GM18507 (cell line): Measurements from ENCODE around the gene CLK1.
"Not testable (repeated sequence)": the region's sequence is repeated elsewhere in the genome, so short reads cannot be mapped to it uniquely, and the experiment has no call there.

ENCODE experiments used
- DNase-seq: peaks from one replicate; pipeline ENCODE4 v3.0.0; 2011; ENCODE audit warnings: low read depth; ENCODE audit not compliant: insufficient read length; ENCODE audit errors: extremely low spot score
- FAIRE-seq: peaks from 2 replicates; lab custom pipeline; 2011; peaks lifted over from hg19 to GRCh38; lab: Jason Lieb, UNC

CLK1 gene

DNA sequence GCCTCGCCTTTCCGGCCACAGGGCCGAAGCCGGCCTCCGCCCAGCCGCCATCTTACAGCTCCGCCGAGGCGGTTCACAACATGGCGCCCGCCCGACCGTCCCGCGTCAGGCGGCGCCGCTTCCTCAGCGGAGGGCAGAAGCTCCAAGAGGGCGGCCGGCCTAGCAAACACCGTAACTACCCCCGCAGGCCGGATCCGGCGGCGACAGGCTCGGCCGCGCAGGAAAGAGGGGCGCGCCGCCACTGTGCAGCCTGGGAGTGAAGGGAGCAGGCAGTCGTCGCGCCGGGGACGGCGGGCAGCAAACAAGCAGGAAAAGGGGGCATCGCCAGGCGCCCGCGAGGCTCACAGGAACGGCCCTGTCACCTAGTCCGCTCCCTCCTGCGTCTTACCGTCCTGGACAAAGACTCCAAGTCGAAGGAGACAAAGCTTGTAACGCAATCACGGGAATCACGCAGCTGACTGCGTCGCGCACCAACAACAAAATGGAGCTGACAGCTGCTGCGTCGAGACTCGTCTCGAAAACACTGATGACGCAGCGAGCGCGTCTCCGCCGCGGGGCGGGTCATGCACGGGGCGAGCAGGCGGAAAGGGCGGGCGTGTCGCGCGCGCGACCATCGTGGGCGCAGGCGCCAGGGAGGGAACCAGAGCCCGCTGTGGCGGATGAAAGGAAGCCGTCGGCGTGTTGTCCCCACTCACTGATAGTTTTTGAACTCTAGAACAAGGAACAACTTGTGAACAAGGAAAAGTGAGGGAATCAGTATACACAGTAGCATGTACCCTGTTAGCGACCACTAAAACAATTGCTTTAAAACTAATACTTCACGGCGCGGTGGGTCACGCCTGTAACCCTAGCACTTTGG lies at the start of gene CLK1:
TSS of gene CLK1 (minus strand) at position 483 of the 859 bp plus-strand sequence. CDS start 2,796 bp downstream, outside the sequence.
- FAIRE-seq, result peak; percentile 91
- peak; percentile 85 for DNase-seq

DNA sequence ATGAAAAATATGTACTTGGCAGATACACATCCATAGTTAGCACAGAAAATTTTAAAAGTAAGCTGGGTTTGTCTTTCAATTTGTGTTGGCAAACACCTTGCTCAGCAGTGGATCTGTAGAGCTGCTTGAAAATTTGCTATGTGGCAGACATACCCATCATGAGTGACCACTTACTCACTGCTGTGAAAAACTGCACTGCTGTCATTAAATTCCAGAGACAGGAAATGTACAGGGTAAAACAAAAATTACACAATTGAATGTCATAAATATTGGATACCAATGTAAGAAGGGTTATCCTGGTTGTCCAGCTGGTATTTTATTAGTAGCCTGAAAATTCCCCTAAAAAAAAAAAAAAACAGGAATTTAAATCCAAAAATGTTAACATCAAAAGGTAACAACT lies 49.2 kb upstream of the CLK1 start:
- DNase-seq (no peak), FAIRE-seq (no peak)

DNA sequence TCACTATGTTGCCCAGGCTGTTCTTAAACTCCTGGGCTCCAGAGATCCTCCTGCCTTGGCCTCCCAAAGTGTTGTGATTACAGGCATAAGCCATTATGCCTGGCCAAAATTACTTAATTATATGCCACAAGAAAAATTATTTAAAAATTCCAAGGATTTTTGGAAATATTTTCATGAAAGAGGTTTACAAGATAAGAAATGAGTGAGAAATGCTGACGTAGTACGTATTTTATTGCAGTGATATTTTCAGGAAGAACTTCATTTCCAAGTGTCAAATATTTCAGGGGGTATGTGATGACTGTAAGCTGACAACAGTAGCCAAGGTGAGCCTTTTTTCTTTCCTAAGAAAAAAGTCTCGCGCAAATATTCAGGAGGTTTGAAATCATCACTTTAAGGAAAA lies 45.5 kb upstream of the CLK1 start:
- no peak for DNase-seq
- FAIRE-seq, result no peak

GRCh38 chr2:200905618-200906296 lies 41.3 kb upstream of the CLK1 start:
- FAIRE-seq, result peak; percentile 74
- no peak for DNase-seq

DNA sequence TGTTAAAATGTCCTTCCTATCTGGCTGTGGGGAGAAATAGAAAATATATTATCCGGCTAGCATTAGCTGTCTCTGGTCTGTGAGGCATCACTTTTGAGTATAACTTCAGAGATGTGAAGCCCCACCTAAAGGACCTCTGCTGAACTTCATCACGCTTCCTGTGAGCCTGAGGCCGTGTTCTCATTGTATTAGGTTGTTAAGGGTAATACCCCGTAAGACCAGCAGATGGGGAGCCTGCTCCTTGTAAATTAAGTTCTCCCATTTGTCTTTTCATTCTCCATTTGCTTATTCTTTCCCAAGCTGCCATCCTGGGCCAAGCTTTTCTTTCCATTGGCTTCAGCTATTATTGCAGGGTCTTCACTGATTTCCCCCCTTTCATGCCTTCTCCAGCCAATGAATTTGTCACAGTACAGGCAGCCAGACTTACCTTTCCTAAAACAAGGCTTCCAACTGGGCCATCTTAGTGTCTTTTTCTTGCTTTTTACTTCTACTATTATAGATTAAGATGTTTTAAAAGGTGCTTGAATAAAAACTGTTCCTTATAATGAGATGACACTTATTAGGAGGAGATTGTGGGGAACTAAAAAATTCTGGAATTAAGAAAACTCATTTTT lies 37.1 kb upstream of the CLK1 start:
- peak; percentile 95 for FAIRE-seq

GRCh38 chr2:200899482-200899881 lies 35.0 kb upstream of the CLK1 start:
- no peak for DNase-seq
- FAIRE-seq, result no peak

More for the DNA sequence above, 37.1 kb upstream of the CLK1 start:
- DNase-seq, result peak; percentile 51

GRCh38 chr2:200888704-200889625 lies 24.5 kb upstream of the CLK1 start, which contains the start of the genes NIF3L1 and PPIL3:
Gene NIF3L1, plus strand, starts transcription at chr2:200889371. Its CDS starts 2,573 bp downstream, at chr2:200891944.
Gene PPIL3, minus strand, starts transcription at chr2:200889077. Its CDS starts 1,462 bp downstream, at chr2:200887615.
- peak; percentile 96 for FAIRE-seq
- peak; percentile 83 for DNase-seq

- FAIRE-seq, DNase-seq: not testable (repeated sequence)
Observed at GRCh38 chr2:200881715-200882249, 17.3 kb upstream of the CLK1 start.

- FAIRE-seq (no peak), DNase-seq (no peak)
Observed at GRCh38 chr2:200878289-200878880, 13.9 kb upstream of the CLK1 start.

GRCh38 chr2:200877443-200877842 lies 13.0 kb upstream of the CLK1 start:
- DNase-seq, result no peak
- no peak for FAIRE-seq

DNA sequence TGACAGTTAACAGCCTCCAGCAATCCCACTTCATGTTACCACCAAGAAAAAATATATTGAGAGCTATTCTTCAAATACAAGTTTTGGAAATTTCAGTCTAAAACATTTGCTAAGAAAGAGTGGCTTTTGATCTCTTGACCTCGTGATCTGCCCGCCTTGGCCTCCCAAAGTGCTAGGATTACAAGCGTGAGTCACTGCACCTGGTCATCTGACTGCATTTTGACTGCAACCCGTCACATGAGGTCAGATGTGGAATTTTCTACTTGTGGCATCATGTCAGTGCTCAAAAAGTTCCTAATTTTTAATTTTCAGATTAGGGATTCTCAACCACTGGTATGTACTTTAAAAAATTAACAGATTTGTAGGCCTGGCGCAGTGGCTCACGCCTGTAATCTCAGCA lies 9.1 kb upstream of the CLK1 start:
- DNase-seq, result no peak
- no peak for FAIRE-seq

DNA sequence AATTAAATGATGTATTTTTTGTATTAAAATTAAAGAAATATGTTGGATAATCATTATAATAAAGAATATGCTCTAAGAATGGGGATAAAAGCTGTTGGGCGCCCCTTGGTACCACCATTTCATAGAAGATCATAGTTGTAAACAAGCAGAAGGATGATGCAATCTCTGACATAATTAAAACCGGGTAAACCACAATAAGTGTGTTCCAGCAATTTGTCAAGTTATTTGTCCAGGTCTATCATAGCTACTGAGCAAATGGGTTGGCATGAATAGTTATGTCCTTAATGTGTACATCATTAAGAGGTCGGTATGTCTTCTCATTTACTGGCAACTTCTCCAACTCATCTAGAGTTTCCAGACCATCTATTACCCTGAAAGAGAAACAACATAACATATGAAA lies 6.7 kb upstream of the CLK1 start:
- no peak for DNase-seq
- FAIRE-seq, result no peak

GRCh38 chr2:200869014-200869413 lies 4.6 kb upstream of the CLK1 start:
- FAIRE-seq (no peak), DNase-seq (no peak)

GRCh38 chr2:200863782-200864175 lies 679 bp downstream of the CLK1 start:
- DNase-seq, result no peak
- FAIRE-seq, result peak; percentile 26

GRCh38 chr2:200862532-200863000 lies 1.9 kb downstream of the CLK1 start:
- FAIRE-seq (peak; percentile 67), DNase-seq (no peak)

GRCh38 chr2:200861617-200862155 lies 2.8 kb downstream of the CLK1 start:
- DNase-seq (no peak), FAIRE-seq (no peak)

DNA sequence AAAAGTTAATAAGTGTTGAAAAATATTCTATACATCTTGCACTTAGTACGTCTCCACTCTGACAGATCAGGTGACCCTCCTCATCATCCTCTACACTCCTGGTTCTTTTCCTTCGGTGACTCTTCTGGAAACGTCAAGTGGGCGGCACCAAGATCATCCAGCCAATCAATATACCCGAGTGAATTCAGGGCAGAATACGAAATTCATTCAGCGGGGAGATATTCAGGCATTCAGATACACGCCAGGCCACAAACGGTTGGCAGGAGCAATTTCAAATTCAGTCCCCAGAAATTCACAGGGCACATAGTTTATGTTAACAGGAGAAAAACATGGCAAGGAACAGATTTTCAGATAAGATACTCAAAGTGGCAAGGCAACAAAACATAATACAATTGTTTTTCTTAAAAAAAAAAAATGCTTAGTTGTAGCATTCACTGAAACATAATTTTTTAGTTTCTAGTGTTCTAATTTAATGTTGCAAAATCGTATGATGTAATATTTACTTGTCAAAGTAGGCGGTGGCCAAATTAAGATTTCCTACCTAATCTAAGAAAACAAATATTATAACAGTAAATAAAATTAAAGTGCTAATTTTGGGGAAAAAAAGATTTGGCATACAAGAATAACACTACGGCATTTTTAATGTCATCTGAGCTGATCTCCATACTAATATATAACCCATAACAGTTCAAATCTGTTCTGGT lies 4.2 kb downstream of the CLK1 start:
- DNase-seq (no peak), FAIRE-seq (no peak)

DNA sequence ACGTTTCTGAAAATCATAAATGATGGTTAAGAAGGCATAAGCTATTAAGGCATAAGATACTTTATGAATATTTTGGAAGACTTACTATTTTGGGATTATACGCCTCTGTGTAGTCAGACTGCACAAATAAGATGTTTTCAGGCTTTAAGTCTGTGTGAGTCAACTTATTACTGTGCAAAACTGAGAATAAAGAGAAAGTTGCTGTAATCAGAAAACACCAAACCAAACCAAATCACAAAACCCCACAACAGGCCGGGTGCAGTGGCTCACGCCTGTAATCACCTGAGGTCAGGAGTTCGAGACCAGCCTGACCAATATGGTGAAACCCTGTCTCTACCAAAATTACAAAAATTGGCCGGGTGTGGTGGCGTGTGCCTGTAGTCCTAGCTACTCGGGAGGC lies 7.7 kb downstream of the CLK1 start:
- no peak for FAIRE-seq
- DNase-seq, result no peak
